H1 (cell line): Measurements from ENCODE around the gene SIRT7. TPM values are rescaled to one million over a fixed set of nuclear protein-coding genes. Genes with fewer than 3 reads are reported as not detected.

Source experiments
- CTCF ChIA-PET: fragments of 300-600 bp; sonication (Branson Sonifier 250); formaldehyde crosslinking; loops from one replicate; lab custom pipeline; 2021; ENCODE audit not compliant: partially characterized antibody; lab: Charles Lee
- POLR2A ChIA-PET: fragments of 300-600 bp; sonication (Branson Sonifier 250); formaldehyde crosslinking; loops from one replicate; lab custom pipeline; 2021; ENCODE audit warnings: inconsistent platforms; ENCODE audit not compliant: partially characterized antibody; lab: Charles Lee
- DNase-seq, 2 experiments: peaks; one replicate each; pipeline versions ENCODE4 v3.0.0 to v3.0.0-alpha.2; 2010 to 2022; ENCODE audit warnings: low spot score in 2 of 2, low read depth in 1 of 2, mixed read lengths in 1 of 2
- FAIRE-seq: peaks from 2 replicates; lab custom pipeline; 2011; peaks lifted over from hg19 to GRCh38; lab: Jason Lieb, UNC
- H2AFZ ChIP-seq: 2 replicates; pipeline ENCODE4 v1.8.1; 2012; ENCODE audit warnings: low read length, inconsistent platforms
- H2AK5ac ChIP-seq: 2 replicates; pipeline ENCODE4 v1.6.1; 2013; ENCODE audit warnings: low read depth, low read length
- H2BK120ac ChIP-seq: replicated peaks from 2 replicates; pipeline ENCODE3; 2013; ENCODE audit warnings: low read depth, low read length, inconsistent platforms
- H2BK12ac ChIP-seq: 2 replicates; pipeline ENCODE4 v1.6.1; 2013; ENCODE audit warnings: low read depth, low read length
- H2BK15ac ChIP-seq: 2 replicates; pipeline ENCODE4 v1.6.1; 2013; ENCODE audit warnings: low read length
- H2BK20ac ChIP-seq: 2 replicates; pipeline ENCODE4 v1.6.1; 2013; ENCODE audit warnings: low read length
- H2BK5ac ChIP-seq: 2 replicates; pipeline ENCODE4 v1.6.1; 2013; ENCODE audit warnings: low read depth, low read length
- H3K14ac ChIP-seq: 2 replicates; pipeline ENCODE4 v1.6.1; 2013; ENCODE audit warnings: inconsistent platforms; ENCODE audit not compliant: insufficient read length
- H3K18ac ChIP-seq: 2 replicates; pipeline ENCODE4 v1.6.1; 2013; ENCODE audit warnings: low read length; ENCODE audit errors: extremely low read depth
- H3K23ac ChIP-seq: 2 replicates; pipeline ENCODE4 v1.6.1; 2013; ENCODE audit warnings: inconsistent platforms; ENCODE audit not compliant: insufficient read length
- H3K23me2 ChIP-seq: 2 replicates; pipeline ENCODE4 v1.6.1; 2013; ENCODE audit warnings: low read depth, low read length
- H3K27ac ChIP-seq: 2 replicates; pipeline ENCODE4 v1.6.1; 2011; ENCODE audit warnings: low read depth, low read length, inconsistent platforms
- H3K27me3 ChIP-seq, 4 experiments: replicated peaks in 1 of 4; 1 replicate in 1 of 4; 2 replicates in 3 of 4; pipeline versions ENCODE4 v1.6.1 to v1.8.1; 2011 to 2013; ENCODE audit warnings: low read length in 3 of 4, mild to moderate bottlenecking in 3 of 4, inconsistent platforms in 2 of 4, mixed read lengths in 2 of 4, moderate library complexity in 1 of 4; ENCODE audit not compliant: control insufficient read depth in 3 of 4, insufficient read depth in 3 of 4; ENCODE audit errors: extremely low read depth in 1 of 4
- H3K36me3 ChIP-seq, 4 experiments: 2 replicates each; pipeline versions ENCODE4 v1.6.1 to v1.8.1; 2011 to 2013; ENCODE audit warnings: mild to moderate bottlenecking in 4 of 4, low read length in 3 of 4, moderate library complexity in 2 of 4, control low read depth in 1 of 4, inconsistent platforms in 1 of 4; ENCODE audit not compliant: insufficient read depth in 4 of 4, control insufficient read depth in 2 of 4
- H3K4ac ChIP-seq: replicated peaks from 2 replicates; pipeline ENCODE3; 2013; ENCODE audit warnings: low read length, low read depth, mixed read lengths, inconsistent platforms; ENCODE audit not compliant: insufficient read length
- H3K4me1 ChIP-seq, 4 experiments: replicated peaks in 1 of 4; 1 replicate in 1 of 4; 2 replicates in 3 of 4; pipeline versions ENCODE4 v1.6.1 to v1.8.1; 2011 to 2013; ENCODE audit warnings: low read length in 3 of 4, inconsistent platforms in 2 of 4, mixed read lengths in 1 of 4; ENCODE audit not compliant: insufficient read depth in 4 of 4, control insufficient read depth in 3 of 4
- H3K4me2 ChIP-seq, 2 experiments: 2 replicates each; pipeline versions ENCODE4 v1.6.1 to v1.8.1; 2011 to 2013; ENCODE audit warnings: low read depth in 2 of 2, low read length in 2 of 2, control low read depth in 1 of 2, inconsistent platforms in 1 of 2, mild to moderate bottlenecking in 1 of 2; ENCODE audit not compliant: insufficient read depth in 1 of 2
- H3K4me3 ChIP-seq, 4 experiments: fragments of 200-600, 300-600 bp in 1 of 4; sonication (generic), shearing (Covaris generic), sonication (Bioruptor Twin) in 1 of 4; 2 replicates each; pipeline versions ENCODE4 v1.5.1 to v1.8.1; 2011 to 2016; ENCODE audit warnings: low read length in 4 of 4, low read depth in 3 of 4, control low read depth in 2 of 4, inconsistent platforms in 2 of 4, mild to moderate bottlenecking in 2 of 4, mixed read lengths in 1 of 4, moderate library complexity in 1 of 4; ENCODE audit not compliant: insufficient read depth in 2 of 4; ENCODE audit errors: extremely low read depth in 1 of 4
- H3K56ac ChIP-seq: replicated peaks from 2 replicates; pipeline ENCODE3; 2013; ENCODE audit warnings: low read depth, mild to moderate bottlenecking, mixed read lengths, low read length, inconsistent platforms; ENCODE audit not compliant: insufficient read length
- H3K79me1 ChIP-seq: 2 replicates; pipeline ENCODE4 v1.6.1; 2013; ENCODE audit warnings: low read depth, low read length, control low read depth
- H3K79me2 ChIP-seq, 2 experiments: 2 replicates each; pipeline versions ENCODE4 v1.6.1 to v1.8.1; 2012 to 2013; ENCODE audit warnings: low read length in 2 of 2, mild to moderate bottlenecking in 2 of 2, inconsistent platforms in 1 of 2; ENCODE audit not compliant: insufficient read depth in 2 of 2, control insufficient read depth in 1 of 2
- H3K9ac ChIP-seq, 4 experiments: replicated peaks in 1 of 4; 1 replicate in 1 of 4; 2 replicates in 3 of 4; pipeline versions ENCODE4 v1.6.1 to v1.8.1; 2011 to 2013; ENCODE audit warnings: low read depth in 3 of 4, low read length in 3 of 4, control low read depth in 2 of 4, mild to moderate bottlenecking in 2 of 4, moderate library complexity in 2 of 4, inconsistent platforms in 1 of 4; ENCODE audit errors: extremely low read depth in 1 of 4
- H3K9me3 ChIP-seq, 2 experiments: 2 replicates each; pipeline versions ENCODE4 v1.6.1 to v1.8.1; 2012 to 2013; ENCODE audit warnings: mild to moderate bottlenecking in 2 of 2, moderate library complexity in 2 of 2, control low read depth in 1 of 2, inconsistent platforms in 1 of 2, low read depth in 1 of 2, low read length in 1 of 2, mixed read lengths in 1 of 2; ENCODE audit not compliant: insufficient read depth in 2 of 2
- H4K20me1 ChIP-seq, 2 experiments: replicated peaks in 1 of 2; 2 replicates each; pipeline versions ENCODE3 to v1.8.1; 2011 to 2013; ENCODE audit warnings: inconsistent platforms in 2 of 2, low read length in 2 of 2, mild to moderate bottlenecking in 1 of 2; ENCODE audit not compliant: insufficient read depth in 2 of 2, control insufficient read depth in 1 of 2
- H4K5ac ChIP-seq: 2 replicates; pipeline ENCODE4 v1.6.1; 2013; ENCODE audit warnings: low read length, low read depth, mixed read lengths, inconsistent platforms; ENCODE audit not compliant: insufficient read length
- H4K8ac ChIP-seq: 2 replicates; pipeline ENCODE4 v1.8.0; 2013; ENCODE audit warnings: mild to moderate bottlenecking, moderate library complexity, low read length, inconsistent platforms; ENCODE audit not compliant: insufficient read depth; ENCODE audit errors: extremely low read depth
- H4K91ac ChIP-seq: replicated peaks from 2 replicates; pipeline ENCODE3; 2013; ENCODE audit warnings: low read length, mixed read lengths, inconsistent platforms; ENCODE audit not compliant: insufficient read length
- EZH2 ChIP-seq: fragments of 200-600 bp; sonication (generic); IDR thresholded peaks from 2 replicates; pipeline ENCODE4 v1.7.1; 2012; ENCODE audit warnings: low read depth, mild to moderate bottlenecking, moderate library complexity, low read length, inconsistent platforms; ENCODE audit not compliant: severe bottlenecking
- GABPA ChIP-seq: IDR thresholded peaks from 2 replicates; pipeline ENCODE4 v1.6.1; 2011; ENCODE audit warnings: mild to moderate bottlenecking, low read length, moderate library complexity, borderline replicate concordance; ENCODE audit not compliant: insufficient read depth
- JUN ChIP-seq: IDR thresholded peaks from 2 replicates; pipeline ENCODE4 v1.6.1; 2011; ENCODE audit warnings: low read depth, mild to moderate bottlenecking, improper control_type of control experiment, low read length
- RBBP5 ChIP-seq: IDR thresholded peaks from 2 replicates; pipeline ENCODE4 v1.7.1; 2012; ENCODE audit warnings: low read depth, mild to moderate bottlenecking, inconsistent platforms, low read length, moderate library complexity, borderline replicate concordance
- SIN3A ChIP-seq, 2 experiments: IDR thresholded peaks in 1 of 2; conservative IDR thresholded peaks in 1 of 2; 2 replicates each; pipeline ENCODE4 v1.6.1; 2011 to 2012; ENCODE audit warnings: low read length in 2 of 2, improper control_type of control experiment in 1 of 2, low read depth in 1 of 2, mild to moderate bottlenecking in 1 of 2
- SIX5 ChIP-seq: IDR thresholded peaks from 2 replicates; pipeline ENCODE4 v1.6.1; 2011; ENCODE audit warnings: mild to moderate bottlenecking, low read depth, low read length
- TAF1 ChIP-seq: IDR thresholded peaks from 2 replicates; pipeline ENCODE4 v1.6.1; 2011; ENCODE audit warnings: mild to moderate bottlenecking, low read depth, low read length
- TCF12 ChIP-seq: IDR thresholded peaks from 2 replicates; pipeline ENCODE4 v1.6.1; 2011; ENCODE audit warnings: low read depth, mild to moderate bottlenecking, low read length
- USF2 ChIP-seq: IDR thresholded peaks from 2 replicates; pipeline ENCODE4 v1.6.1; 2011; ENCODE audit warnings: low read length, improper control_type of control experiment
- WGBS, 2 experiments: shearing (Covaris generic) in 1 of 2; methylation state at CpG; one replicate each; pipeline versions ENCODE4 v1.1.6 to v1.1.7; 2013 to 2015; ENCODE audit warnings: low lambda C conversion rate in 2 of 2, mixed read lengths in 2 of 2, inconsistent platforms in 1 of 2, low coverage in 1 of 2, missing lambda C conversion rate in 1 of 2; ENCODE audit not compliant: insufficient replicate concordance in 2 of 2, insufficient coverage in 1 of 2, insufficient read length in 1 of 2; ENCODE audit errors: extremely low coverage in 1 of 2, missing lambda C conversion rate in 1 of 2; 5-methylcytosine and 5-hydroxymethylcytosine counted together
- polyA plus RNA-seq, 7 experiments: library from polyadenylated mRNA; depleted of rRNA in 3 of 7; stranded (reverse) in 5 of 7; unstranded in 2 of 7; fragments of >200 nt in 5 of 7; fragments of 200-250 nt in 2 of 7; gene quantifications; 1 replicate in 5 of 7; 2 replicates in 1 of 7; 4 replicates in 1 of 7; pipeline versions ENCODE4 v1.2.1 to v1.2.3, GENCODE V29; 2011 to 2013; ENCODE audit warnings: missing spikeins in 2 of 7, mixed read lengths in 2 of 7
- total RNA-seq: library from RNA; stranded (reverse); fragmentation: NEBNext Ultra II Directional; extraction: Animal tissue kit (Norgen Biotek cat#: 25700); gene quantifications from 2 replicates; pipeline ENCODE4 v1.2.1, GENCODE V29; 2021

Gene SIRT7
- total and polyA plus RNA-seq, 2 of the 8 experiments (the other 6 are each of a cell fraction or from before 2014, with no cell fraction given), result 5.8 to 16.6 TPM

GRCh38 chr17:81947189-81947588, 29.2 kb upstream of the SIRT7 start, which contains the start of gene MYADML2:
TSS of gene MYADML2 (minus strand) at chr17:81947233. CDS start at chr17:81941741, 5,492 bp downstream.
- Histone ChIP-seq H3K27ac (no peak within 1 kb of the TSS), H3K4ac (no peak within 1 kb of the TSS), H2BK20ac (no peak within 1 kb of the TSS), H2BK120ac (no peak within 1 kb of the TSS), H3K79me1 (no peaks in the 10 kb centered on the region), H3K4me1 (peaks cover 0 to under 1% (median under 1%) of the 10 kb centered on the region in 4 experiments; a peak in 3 of 7 replicates), H3K79me2 (no peaks in the 10 kb centered on the region), H3K18ac (no peak within 1 kb of the TSS), H3K9me3 (no peaks in the 10 kb centered on the region), H3K9ac (no peak within 1 kb of the TSS), H3K56ac (no peak within 1 kb of the TSS), H2AK5ac (no peak within 1 kb of the TSS), H2BK5ac (no peak within 1 kb of the TSS), H3K23me2 (no peaks in the 10 kb centered on the region), H3K4me2 (no peak within 1 kb of the TSS), H3K36me3 (no peaks in the 10 kb centered on the region), H3K4me3 (no peak within 1 kb of the TSS), H2BK12ac (no peak within 1 kb of the TSS), H2AFZ (no peak within 1 kb of the TSS), H2BK15ac (0 out of 2 replicates have a peak within 1 kb of the TSS, but pooled peaks have one; percentile 46), H4K8ac (no peak within 1 kb of the TSS), H3K27me3 (peaks cover 0 to 5% (median under 1%) of the 10 kb centered on the region in 4 experiments; a peak in 3 of 7 replicates), H4K91ac (no peak within 1 kb of the TSS), H3K23ac (no peak within 1 kb of the TSS), H3K14ac (no peak within 1 kb of the TSS), H4K5ac (no peak within 1 kb of the TSS), H4K20me1 (no peaks in the 10 kb centered on the region)
- ChIA-PET POLR2A (interaction anchor here (0.9 kb wide), 2 partner anchors 16 to 19 kb away, joined by 3 read pairs; no protein-coding TSS in a partner anchor), CTCF (interaction anchor here (0.7 kb wide), 2 partner anchors 12 to 78 kb away, joined by 3 read pairs; no protein-coding TSS in a partner anchor)
- no peak for DNase-seq
- WGBS, 2 experiments, result 81% methylated on average over 12 of the region's 13 CpGs; no CpG with 5 or more reads in 1 of the 2 experiments
- FAIRE-seq, result no peak
- TF ChIP-seq USF2 (no peak), TCF12 (no peak), TAF1 (no peak), RBBP5 (no peak), SIX5 (no peak), GABPA (no peak), SIN3A (conservative IDR thresholded peaks at IDR 0.05 in 1 of 2, IDR thresholded peaks at IDR 0.05 in 1 of 2; ENCODE audit: low read depth in 1 of 2, low read length in 2 of 2) (no peak), JUN (no peak), EZH2 (no peak)
